SK-N-MC (cell line): Measurements from ENCODE around the gene CELF2.

Experiments used
- DNase-seq: peaks from one replicate; pipeline ENCODE4 v3.0.0-alpha.2; 2011; ENCODE audit warnings: low read depth, low spot score
- H3K27ac ChIP-seq: fragments of 200-600 bp; sonication (generic); 2 replicates; pipeline ENCODE4 v1.5.1; 2016; ENCODE audit warnings: mixed run types
- H3K36me3 ChIP-seq: fragments of 200-600 bp; sonication (generic); 2 replicates; pipeline ENCODE4 v1.6.1; 2017; ENCODE audit warnings: antibody characterized with exemption, low read length, mixed read lengths; ENCODE audit not compliant: insufficient read depth
- H3K4me3 ChIP-seq: fragments of 200-600 bp; sonication (generic); 2 replicates; pipeline ENCODE4 v1.5.1; 2016
- H3K9ac ChIP-seq: fragments of 200-600 bp; sonication (generic); 2 replicates; pipeline ENCODE4 v1.8.0; 2017; ENCODE audit warnings: mixed run types, mixed read lengths; ENCODE audit not compliant: insufficient read length
- H3K9me3 ChIP-seq: fragments of 200-600 bp; sonication (generic); 2 replicates; pipeline ENCODE4 v1.6.1; 2017; ENCODE audit warnings: low read depth, mild to moderate bottlenecking, antibody characterized with exemption, low read length, moderate library complexity, mixed read lengths
- EZH2 ChIP-seq: fragments of 200-600 bp; sonication (generic); IDR thresholded peaks from one replicate; pipeline ENCODE4 v1.6.1; 2017; ENCODE audit warnings: antibody characterized with exemption
- FOXP2 ChIP-seq: optimal IDR thresholded peaks from 2 replicates; pipeline ENCODE3; 2011; ENCODE audit warnings: mild to moderate bottlenecking, moderate library complexity; ENCODE audit not compliant: insufficient read depth; ENCODE audit errors: extremely low read length, control extremely low read depth
- POLR2AphosphoS5 ChIP-seq: IDR thresholded peaks from 2 replicates; pipeline ENCODE4 v1.6.1; 2012; ENCODE audit warnings: mild to moderate bottlenecking, low read depth, low read length, borderline replicate concordance

CELF2 gene

GRCh38 chr10:11381023-11381422, 363.4 kb downstream of the CELF2 start:
- Histone ChIP-seq H3K9ac (no peak overlapping the region), H3K27ac (no peak overlapping the region), H3K9me3 (no peaks in the 10 kb centered on the region), H3K4me3 (no peak overlapping the region), H3K36me3 (no peaks in the 10 kb centered on the region)
- TF ChIP-seq FOXP2 (no peak), POLR2AphosphoS5 (no peak), EZH2 (no peak)
- DNase-seq: no peak

GRCh38 chr10:11381511-11381910, 363.8 kb downstream of the CELF2 start:
- no peak overlapping the region for H3K27ac ChIP-seq
- H3K36me3 ChIP-seq: no peaks in the 10 kb centered on the region
- H3K4me3 ChIP-seq: no peak overlapping the region
- no peaks in the 10 kb centered on the region for H3K9me3 ChIP-seq
- TF ChIP-seq POLR2AphosphoS5: no peak
- TF ChIP-seq EZH2: no peak
- TF ChIP-seq FOXP2: no peak
- H3K9ac ChIP-seq: no peak overlapping the region
- no peak for DNase-seq

- Histone ChIP-seq H3K9me3 (no peaks in the 10 kb centered on the region), H3K4me3 (no peak overlapping the region), H3K9ac (no peak overlapping the region), H3K36me3 (no peaks in the 10 kb centered on the region), H3K27ac (no peak overlapping the region)
- TF ChIP-seq POLR2AphosphoS5 (no peak), EZH2 (no peak), FOXP2 (no peak)
- DNase-seq: no peak
Measured at GRCh38 chr10:11382187-11382586, 364.5 kb downstream of the CELF2 start.

GRCh38 chr10:11386044-11386443, 368.4 kb downstream of the CELF2 start:
- no peak for TF ChIP-seq POLR2AphosphoS5
- H3K27ac ChIP-seq: no peak overlapping the region
- H3K4me3 ChIP-seq: no peak overlapping the region
- no peak overlapping the region for H3K9ac ChIP-seq
- H3K36me3 ChIP-seq: no peaks in the 10 kb centered on the region
- DNase-seq: no peak
- no peaks in the 10 kb centered on the region for H3K9me3 ChIP-seq
